Activated T-cell treated with anti-CD3 and anti-CD28 coated beads, Interleukin-2, amount 50 U/mL, for 72 hours (primary cell): ENCODE data around the gene LRP1. TPM values are rescaled to one million over a fixed set of nuclear protein-coding genes. Genes with fewer than 3 reads are reported as not detected.

Experiments used
- ATAC-seq, 2 donors: fragments of 150-1000 bp; cut with Tn5 transposase; replicated peaks in 1 of 2; 2 replicates each; pipeline ENCODE4 v1.10.0; 2021; ENCODE audit warnings: moderate library complexity in 2 of 2, mild to moderate bottlenecking in 1 of 2
- DNase-seq, 2 donors: peaks; one replicate each; pipeline ENCODE4 v3.0.0; 2021 to 2022; ENCODE audit warnings: mixed read lengths in 1 of 2
- H3K27ac Mint-ChIP-seq: one replicate; pipeline ENCODE4 v1.8.0; 2022; ENCODE audit warnings: mild to moderate bottlenecking, moderate library complexity, mixed read lengths
- H3K27me3 Mint-ChIP-seq: one replicate; pipeline ENCODE4 v1.8.0; 2022; ENCODE audit warnings: low read depth, mixed read lengths
- H3K36me3 Mint-ChIP-seq, 2 donors: one replicate each; pipeline ENCODE4 v1.8.0; 2022; ENCODE audit warnings: mixed read lengths in 2 of 2, mild to moderate bottlenecking in 1 of 2; ENCODE audit not compliant: insufficient read depth in 2 of 2
- H3K4me1 Mint-ChIP-seq: one replicate; pipeline ENCODE4 v1.8.0; 2022; ENCODE audit warnings: low read depth, mixed read lengths
- H3K4me3 Mint-ChIP-seq, 2 donors: one replicate each; pipeline ENCODE4 v1.8.0; 2022; ENCODE audit warnings: mild to moderate bottlenecking in 2 of 2, mixed read lengths in 2 of 2, moderate library complexity in 2 of 2
- H3K9me3 Mint-ChIP-seq, 2 donors: one replicate each; pipeline ENCODE4 v1.8.0; 2022; ENCODE audit warnings: mixed read lengths in 2 of 2
- total RNA-seq, 2 donors: library from RNA; stranded (reverse); gene quantifications; one replicate each; pipeline ENCODE4 v1.2.3, GENCODE V29; 2022

The LRP1 gene
- total RNA-seq, 2 donors from 2014 or later, result 3.2 to 4.8 TPM

- ATAC-seq (peak in 1 of 2 donors; percentile 4), DNase-seq (no peak)
- Mint-ChIP-seq H3K27ac (no peak overlapping the region), H3K9me3 (no peaks in the 10 kb centered on the region), H3K4me3 (peak overlapping the region; percentile 77 to 87), H3K4me1 (peaks cover 46% of the 10 kb centered on the region), H3K27me3 (peaks cover 79% of the 10 kb centered on the region), H3K36me3 (peaks cover 0 to 3% of the 10 kb centered on the region in 2 donors)
These were observed 88.9 kb downstream of the LRP1 start for GRCh38 chr12:57216921-57217879.

- H3K36me3 Mint-ChIP-seq, result peaks cover 0 to 3% of the 10 kb centered on the region in 2 donors
- peaks cover 89% of the 10 kb centered on the region for H3K27me3 Mint-ChIP-seq
- no peak for DNase-seq
- H3K27ac Mint-ChIP-seq, result no peak overlapping the region
- H3K4me1 Mint-ChIP-seq, result peaks cover 55% of the 10 kb centered on the region
- peak overlapping the region in 1 of 2 donors; percentile 53 for H3K4me3 Mint-ChIP-seq
- no peaks in the 10 kb centered on the region for H3K9me3 Mint-ChIP-seq
- no peak for ATAC-seq
These were observed 90.0 kb downstream of the LRP1 start for GRCh38 chr12:57218030-57218853.

GRCh38 chr12:57219205-57219992 lies 91.1 kb downstream of the LRP1 start:
- peaks cover 89% of the 10 kb centered on the region for H3K27me3 Mint-ChIP-seq
- no peak overlapping the region for H3K27ac Mint-ChIP-seq
- H3K4me1 Mint-ChIP-seq, result peaks cover 49% of the 10 kb centered on the region
- H3K36me3 Mint-ChIP-seq, result peaks cover 0 to 3% of the 10 kb centered on the region in 2 donors
- ATAC-seq (no peak), DNase-seq (no peak)
- H3K4me3 Mint-ChIP-seq, result no peak overlapping the region
- no peaks in the 10 kb centered on the region for H3K9me3 Mint-ChIP-seq

- Mint-ChIP-seq H3K4me1 (peaks cover 48% of the 10 kb centered on the region), H3K9me3 (no peaks in the 10 kb centered on the region), H3K4me3 (no peak overlapping the region), H3K36me3 (peaks cover 0 to 3% of the 10 kb centered on the region in 2 donors), H3K27ac (no peak overlapping the region), H3K27me3 (peaks cover 88% of the 10 kb centered on the region)
- no peak for ATAC-seq
- no peak for DNase-seq
These were observed 91.9 kb downstream of the LRP1 start for GRCh38 chr12:57219993-57220754.

GRCh38 chr12:57220770-57221168 lies 92.5 kb downstream of the LRP1 start:
- Mint-ChIP-seq H3K4me3 (no peak overlapping the region), H3K36me3 (peaks cover 0 to 3% of the 10 kb centered on the region in 2 donors), H3K27ac (no peak overlapping the region), H3K27me3 (peaks cover 88% of the 10 kb centered on the region), H3K4me1 (peaks cover 48% of the 10 kb centered on the region), H3K9me3 (no peaks in the 10 kb centered on the region)
- no peak for DNase-seq
- ATAC-seq, result no peak

- Mint-ChIP-seq H3K9me3 (no peaks in the 10 kb centered on the region), H3K36me3 (peaks cover 0 to 3% of the 10 kb centered on the region in 2 donors), H3K27ac (no peak overlapping the region), H3K27me3 (peaks cover 90% of the 10 kb centered on the region), H3K4me3 (no peak overlapping the region), H3K4me1 (peaks cover 50% of the 10 kb centered on the region)
- ATAC-seq, result no peak
- no peak for DNase-seq
These were observed 93.1 kb downstream of the LRP1 start for GRCh38 chr12:57221169-57221917.

GRCh38 chr12:57222286-57223190 lies 94.3 kb downstream of the LRP1 start:
- no peak for ATAC-seq
- H3K4me3 Mint-ChIP-seq, result no peak overlapping the region
- H3K27me3 Mint-ChIP-seq, result peaks cover 95% of the 10 kb centered on the region
- H3K9me3 Mint-ChIP-seq, result no peaks in the 10 kb centered on the region
- peaks cover 55% of the 10 kb centered on the region for H3K4me1 Mint-ChIP-seq
- no peak overlapping the region for H3K27ac Mint-ChIP-seq
- no peak for DNase-seq
- H3K36me3 Mint-ChIP-seq, result no peaks in the 10 kb centered on the region

GRCh38 chr12:57223191-57224165 lies 95.2 kb downstream of the LRP1 start:
- Mint-ChIP-seq H3K27me3 (peaks cover 89% of the 10 kb centered on the region), H3K4me1 (peaks cover 59% of the 10 kb centered on the region), H3K4me3 (no peak overlapping the region), H3K27ac (no peak overlapping the region), H3K36me3 (no peaks in the 10 kb centered on the region), H3K9me3 (no peaks in the 10 kb centered on the region)
- ATAC-seq (peak; percentile 67 to 72), DNase-seq (peak in 1 of 2 donors; percentile 57)

- peaks cover 80% of the 10 kb centered on the region for H3K27me3 Mint-ChIP-seq
- no peak overlapping the region for H3K27ac Mint-ChIP-seq
- no peaks in the 10 kb centered on the region for H3K36me3 Mint-ChIP-seq
- no peaks in the 10 kb centered on the region for H3K9me3 Mint-ChIP-seq
- no peak for DNase-seq
- no peak for ATAC-seq
- peak overlapping the region in 1 of 2 donors; percentile 75 for H3K4me3 Mint-ChIP-seq
- peaks cover 68% of the 10 kb centered on the region for H3K4me1 Mint-ChIP-seq
These were observed 96.1 kb downstream of the LRP1 start for GRCh38 chr12:57224278-57224972.
